Stimulated activated CD8-positive, alpha-beta memory T cell treated with anti-CD3 and anti-CD28 coated beads, Interleukin-12 subunit alpha, Interleukin-12 subunit beta, amount 100 ng/mL, for 1 hour (primary cell): ENCODE measurements around the gene PRKCH.

ENCODE experiments used
- DNase-seq: peaks from one replicate; pipeline ENCODE4 v3.0.0-alpha.2; 2020; ENCODE audit warnings: low read depth

Gene PRKCH

GRCh38 chr14:61475316-61475715 lies 153.9 kb downstream of the PRKCH start:
- no peak for DNase-seq

GRCh38 chr14:61476105-61476753 lies 154.8 kb downstream of the PRKCH start:
- DNase-seq, result no peak

- peak; percentile 44 for DNase-seq
Observed at GRCh38 chr14:61476754-61477410, 155.5 kb downstream of the PRKCH start.

- no peak for DNase-seq
Observed at GRCh38 chr14:61477712-61478462, 156.5 kb downstream of the PRKCH start.

GRCh38 chr14:61478971-61479473 lies 157.6 kb downstream of the PRKCH start:
- DNase-seq, result no peak

GRCh38 chr14:61479746-61480502 lies 158.5 kb downstream of the PRKCH start:
- DNase-seq, result no peak

- no peak for DNase-seq
Observed at GRCh38 chr14:61480704-61481285, 159.4 kb downstream of the PRKCH start.

- no peak for DNase-seq
Observed at GRCh38 chr14:61481701-61482100, 160.3 kb downstream of the PRKCH start.

GRCh38 chr14:61482348-61483206 lies 161.2 kb downstream of the PRKCH start:
- no peak for DNase-seq

- DNase-seq, result no peak
Observed at GRCh38 chr14:61483476-61483875, 162.1 kb downstream of the PRKCH start.

GRCh38 chr14:61484031-61484430 lies 162.7 kb downstream of the PRKCH start:
- DNase-seq, result no peak

- DNase-seq, result no peak
Observed at GRCh38 chr14:61484826-61485584, 163.6 kb downstream of the PRKCH start.

- DNase-seq, result no peak
Observed at GRCh38 chr14:61485661-61486060, 164.3 kb downstream of the PRKCH start.

- no peak for DNase-seq
Observed at GRCh38 chr14:61486930-61487495, 165.6 kb downstream of the PRKCH start.

- DNase-seq, result no peak
Observed at GRCh38 chr14:61488417-61489401, 167.3 kb downstream of the PRKCH start.

- no peak for DNase-seq
Observed at GRCh38 chr14:61489512-61489911, 168.1 kb downstream of the PRKCH start.

GRCh38 chr14:61489932-61490331 lies 168.6 kb downstream of the PRKCH start:
- no peak for DNase-seq

GRCh38 chr14:61491224-61491623 lies 169.8 kb downstream of the PRKCH start:
- DNase-seq, result no peak
